ENCODE data around the gene TLE3. TPM values are rescaled to one million over a fixed set of nuclear protein-coding genes. Genes with fewer than 3 reads are reported as not detected.

The TLE3 gene
- total and polyA plus RNA-seq, 9 donors = 17.5 to 70.8 (median 58.9) TPM

DNA sequence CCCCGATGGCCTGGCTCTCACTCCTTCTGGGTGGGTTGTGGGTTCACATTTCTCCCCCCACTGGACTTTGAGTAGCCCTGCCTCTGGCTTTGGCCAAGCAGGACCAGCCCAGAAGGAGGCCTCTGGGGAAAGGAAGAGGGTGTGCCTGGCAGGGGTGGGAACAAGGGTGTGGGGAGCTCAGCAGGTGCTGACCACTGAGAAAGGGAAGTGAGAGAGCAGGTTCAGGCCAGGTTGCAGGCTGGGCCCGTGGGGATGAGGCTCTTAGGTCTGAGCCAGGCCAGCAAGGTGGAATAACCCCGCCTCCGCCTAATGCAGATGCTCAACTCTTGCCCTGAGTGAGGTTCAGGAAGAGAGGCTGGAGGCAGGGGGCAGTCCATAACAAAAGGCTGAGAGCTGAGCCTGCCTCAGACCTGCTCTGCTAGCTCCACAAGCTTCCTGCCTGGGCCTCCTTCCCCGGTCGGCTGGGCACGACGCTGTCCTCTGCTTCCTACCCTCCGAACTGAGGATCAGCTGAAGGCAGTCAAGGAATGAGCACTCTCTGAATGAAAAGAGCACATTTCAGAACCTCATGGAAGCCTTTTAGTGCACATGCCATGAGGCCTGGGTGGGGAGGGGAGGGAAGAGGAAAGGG is 82.7 kb downstream of the TLE3 start:
- intact Hi-C loops (cut with DNase I) = no loop called here
- H3K9me3 ChIP-seq = no peaks in the 10 kb centered on the region
- DNase-seq = no peak
- H3K36me3 ChIP-seq = no peaks in the 10 kb centered on the region
- 62 to 68% (median 67%) methylated on average over 9 of the region's 9 CpGs for WGBS, 3 donors
- no peaks in the 10 kb centered on the region for H3K4me1 ChIP-seq (ENCODE audit: insufficient read depth)
- no peak overlapping the region for H3K4me3 ChIP-seq
- no peaks in the 10 kb centered on the region for H3K27me3 ChIP-seq
- no peak overlapping the region for H3K27ac ChIP-seq
- TF ChIP-seq EP300 (IDR thresholded peaks at IDR 0.05) (no peak), POLR2A (IDR thresholded peaks at IDR 0.05) (no peak)
- TF ChIP-seq, protein P1, sequence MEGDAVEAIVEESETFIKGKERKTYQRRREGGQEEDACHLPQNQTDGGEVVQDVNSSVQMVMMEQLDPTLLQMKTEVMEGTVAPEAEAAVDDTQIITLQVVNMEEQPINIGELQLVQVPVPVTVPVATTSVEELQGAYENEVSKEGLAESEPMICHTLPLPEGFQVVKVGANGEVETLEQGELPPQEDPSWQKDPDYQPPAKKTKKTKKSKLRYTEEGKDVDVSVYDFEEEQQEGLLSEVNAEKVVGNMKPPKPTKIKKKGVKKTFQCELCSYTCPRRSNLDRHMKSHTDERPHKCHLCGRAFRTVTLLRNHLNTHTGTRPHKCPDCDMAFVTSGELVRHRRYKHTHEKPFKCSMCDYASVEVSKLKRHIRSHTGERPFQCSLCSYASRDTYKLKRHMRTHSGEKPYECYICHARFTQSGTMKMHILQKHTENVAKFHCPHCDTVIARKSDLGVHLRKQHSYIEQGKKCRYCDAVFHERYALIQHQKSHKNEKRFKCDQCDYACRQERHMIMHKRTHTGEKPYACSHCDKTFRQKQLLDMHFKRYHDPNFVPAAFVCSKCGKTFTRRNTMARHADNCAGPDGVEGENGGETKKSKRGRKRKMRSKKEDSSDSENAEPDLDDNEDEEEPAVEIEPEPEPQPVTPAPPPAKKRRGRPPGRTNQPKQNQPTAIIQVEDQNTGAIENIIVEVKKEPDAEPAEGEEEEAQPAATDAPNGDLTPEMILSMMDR (IDR thresholded peaks at IDR 0.05) = no peak

DNA sequence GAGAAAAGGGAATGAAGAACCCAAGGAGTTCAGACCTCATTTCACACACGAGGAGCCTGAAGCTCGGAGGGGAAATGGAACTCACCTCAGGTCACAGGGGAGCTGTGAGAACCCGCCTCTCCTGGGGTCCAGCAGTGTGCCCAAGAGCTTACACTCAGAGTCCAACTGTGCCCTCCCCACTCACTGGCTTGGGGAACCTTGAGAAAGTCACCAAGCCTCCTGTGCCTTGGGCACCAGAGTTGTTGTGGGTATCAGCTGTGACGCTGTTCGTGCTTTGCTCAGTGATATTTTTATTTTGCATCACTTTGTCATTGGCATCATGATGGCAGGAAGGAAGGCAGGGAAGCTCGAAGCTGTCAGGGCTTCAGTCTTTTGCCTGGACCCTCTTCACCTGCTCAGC is 83.4 kb downstream of the TLE3 start:
- DNase-seq = no peak
- intact Hi-C loops (cut with DNase I) = no loop called here
- H3K27ac ChIP-seq = no peak overlapping the region
- 75 to 90% (median 81%) methylated on average over 6 of the region's 6 CpGs for WGBS, 3 donors
- H3K36me3 ChIP-seq = no peaks in the 10 kb centered on the region
- no peaks in the 10 kb centered on the region for H3K4me1 ChIP-seq (ENCODE audit: insufficient read depth)
- no peak overlapping the region for H3K4me3 ChIP-seq
- no peak for TF ChIP-seq POLR2A (IDR thresholded peaks at IDR 0.05)
- TF ChIP-seq, protein P1 (IDR thresholded peaks at IDR 0.05) = no peak
- no peak for TF ChIP-seq EP300 (IDR thresholded peaks at IDR 0.05)
- no peaks in the 10 kb centered on the region for H3K9me3 ChIP-seq
- H3K27me3 ChIP-seq = no peaks in the 10 kb centered on the region

DNA sequence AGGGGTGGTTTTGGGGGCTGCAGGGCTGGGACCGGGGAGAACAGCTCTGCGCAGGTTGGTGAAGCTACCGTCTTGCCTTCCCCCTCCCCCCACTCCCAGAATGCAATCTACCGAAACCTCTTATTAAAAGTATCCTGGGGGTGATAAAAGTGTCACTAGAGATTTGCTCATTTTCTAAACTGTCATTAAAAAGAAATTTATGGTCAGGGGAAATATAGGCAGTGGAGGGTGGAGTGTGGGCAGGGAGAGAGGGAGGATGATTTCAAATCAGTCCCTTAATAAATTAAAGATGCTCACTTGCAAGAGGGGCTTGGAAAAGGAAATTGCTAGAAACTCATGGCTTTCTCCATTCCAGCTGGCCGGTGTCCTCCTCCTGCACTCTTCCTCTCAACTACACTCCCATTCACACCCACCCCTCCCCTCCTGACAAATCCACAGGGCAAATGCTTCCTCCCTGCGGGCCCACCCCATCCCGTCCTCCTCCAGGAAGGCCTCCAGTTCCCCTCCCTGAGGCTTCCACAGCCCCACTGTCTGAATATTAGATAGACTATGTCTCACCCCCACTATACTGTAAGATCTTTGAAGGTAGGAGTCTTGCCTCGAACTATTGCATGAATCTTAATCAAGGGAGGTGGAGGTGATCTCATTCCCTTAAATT is 83.9 kb downstream of the TLE3 start:
- no peak for DNase-seq
- no peaks in the 10 kb centered on the region for H3K4me1 ChIP-seq (ENCODE audit: insufficient read depth)
- no peak overlapping the region for H3K27ac ChIP-seq
- WGBS, 3 donors = 54 to 61% (median 60%) methylated on average over 8 of the region's 8 CpGs
- H3K36me3 ChIP-seq = no peaks in the 10 kb centered on the region
- TF ChIP-seq EP300 (IDR thresholded peaks at IDR 0.05) = no peak
- TF ChIP-seq, protein P1 (IDR thresholded peaks at IDR 0.05) = no peak
- no peak for TF ChIP-seq POLR2A (IDR thresholded peaks at IDR 0.05)
- no peaks in the 10 kb centered on the region for H3K27me3 ChIP-seq
- H3K9me3 ChIP-seq = no peaks in the 10 kb centered on the region
- intact Hi-C loops (cut with DNase I) = no loop called here
- no peak overlapping the region for H3K4me3 ChIP-seq

DNA sequence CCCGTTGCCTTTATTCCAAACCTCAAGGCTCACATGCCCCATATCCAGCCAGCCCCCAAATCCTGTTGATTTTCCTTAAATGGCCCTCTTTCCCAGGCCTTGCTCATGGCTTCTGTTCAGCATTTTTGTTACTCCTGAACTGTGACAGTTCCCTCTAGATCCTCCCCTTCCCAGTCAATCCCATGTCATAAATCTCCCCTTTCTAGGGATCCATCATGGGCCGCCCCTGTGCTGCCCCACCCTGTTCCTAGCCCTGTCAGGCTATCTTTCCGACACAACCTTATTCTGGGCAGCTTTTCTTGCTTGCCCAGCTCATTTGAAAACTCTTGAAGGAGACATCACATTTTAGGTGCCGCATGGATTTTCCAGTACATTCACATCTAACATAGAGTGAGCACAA is 84.8 kb downstream of the TLE3 start:
- WGBS, 3 donors = 74 to 86% (median 86%) methylated on average over 4 of the region's 4 CpGs
- TF ChIP-seq POLR2A (IDR thresholded peaks at IDR 0.05) (no peak), EP300 (IDR thresholded peaks at IDR 0.05) (no peak)
- TF ChIP-seq, protein P1 (IDR thresholded peaks at IDR 0.05) = no peak
- Histone ChIP-seq H3K36me3 (no peaks in the 10 kb centered on the region), H3K9me3 (no peaks in the 10 kb centered on the region), H3K27ac (no peak overlapping the region), H3K27me3 (no peaks in the 10 kb centered on the region), H3K4me3 (no peak overlapping the region), H3K4me1 (ENCODE audit: insufficient read depth) (no peaks in the 10 kb centered on the region)
- DNase-seq = no peak
- intact Hi-C loops (cut with DNase I) = no loop called here
